HG02642 (cell line): ENCODE measurements around the gene RAPGEF6.
"Not testable (repeated sequence)": the region's sequence is repeated elsewhere in the genome, so short reads cannot be mapped to it uniquely, and the experiment has no call there.

Experiments used
- ATAC-seq: cut with Tn5 transposase; IDR thresholded peaks from one replicate; pipeline ENCODE4 v1.9.1; 2021; ENCODE audit warnings: mild to moderate bottlenecking; ENCODE audit not compliant: unreplicated experiment, poor library complexity

Gene RAPGEF6

DNA sequence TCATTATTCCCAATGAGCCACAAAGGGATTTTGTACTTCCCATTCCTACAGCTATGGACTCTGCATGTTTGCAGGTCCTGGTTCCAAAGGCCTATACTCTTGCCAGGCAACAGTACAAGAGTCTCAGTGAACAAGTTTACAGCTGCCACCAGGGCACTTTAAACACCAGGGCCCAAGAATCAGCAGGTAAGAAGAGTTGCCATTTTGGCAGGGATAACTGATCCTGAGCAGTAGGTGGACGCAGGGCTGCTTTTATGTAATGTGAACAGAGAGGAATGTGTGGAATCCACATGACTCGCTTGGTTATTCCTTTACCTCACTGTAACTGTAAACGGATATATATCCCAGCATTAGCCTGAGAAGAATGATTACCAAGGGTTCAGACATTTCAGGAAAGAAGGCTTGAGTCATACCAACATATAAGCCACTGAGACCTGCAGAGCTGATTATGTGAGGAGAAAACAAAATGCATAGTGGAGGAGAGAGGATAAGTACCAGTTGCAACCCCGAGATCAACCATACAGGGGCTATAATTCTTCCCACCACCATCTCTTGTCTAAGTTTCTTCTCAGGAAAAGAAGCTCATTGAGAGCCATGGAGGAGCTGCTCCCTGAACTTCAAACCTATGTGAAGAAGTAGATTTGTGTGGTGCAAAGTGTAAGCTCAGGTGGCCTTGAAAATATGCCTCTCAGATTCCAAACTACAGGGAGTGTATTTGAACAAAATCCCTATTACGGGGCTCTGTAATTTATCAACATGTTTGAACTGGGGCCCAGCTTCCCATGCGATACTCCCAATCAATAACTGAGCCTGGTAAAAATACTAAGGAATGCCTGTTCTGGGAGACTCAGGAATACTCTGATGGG, 24.6 kb downstream of the RAPGEF6 start:
- no peak for ATAC-seq

DNA sequence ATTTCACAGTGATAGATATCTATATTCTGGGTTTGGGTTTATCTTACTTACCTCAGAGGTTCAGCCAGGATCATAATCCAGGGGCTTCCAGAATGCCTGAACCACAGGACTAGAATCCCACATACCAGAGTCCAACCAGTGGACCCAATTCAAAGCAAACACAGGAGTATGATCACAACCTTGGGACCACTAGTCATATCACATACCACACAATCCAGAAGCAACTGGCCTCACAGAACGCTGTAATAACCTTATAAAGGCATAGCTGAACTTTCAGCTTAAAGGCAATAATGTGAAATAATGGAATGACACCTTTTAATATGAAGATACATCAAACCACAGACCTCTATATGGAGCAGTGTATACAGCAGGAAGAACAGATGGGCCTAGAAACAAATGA, 25.3 kb downstream of the RAPGEF6 start:
- ATAC-seq: no peak

DNA sequence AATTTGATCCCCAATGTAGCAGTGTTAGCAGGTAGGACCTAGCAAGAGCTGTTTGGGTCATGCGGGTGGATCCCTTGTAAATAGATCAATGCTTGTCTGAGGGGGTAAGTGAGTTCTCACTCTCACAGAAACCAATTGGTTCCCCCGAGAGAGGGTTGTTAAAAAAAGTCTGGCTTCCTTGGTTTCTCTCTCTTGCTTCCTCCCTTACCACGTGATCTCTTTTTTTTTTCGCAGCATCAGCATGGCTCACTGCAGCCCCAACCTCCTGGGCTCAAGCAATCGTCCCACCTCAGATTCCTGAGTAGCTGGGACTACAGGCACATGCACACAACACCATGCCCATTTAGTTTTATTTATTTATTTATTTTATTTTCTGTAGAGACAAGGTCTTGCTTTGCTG, 26.4 kb downstream of the RAPGEF6 start:
- no peak for ATAC-seq

DNA sequence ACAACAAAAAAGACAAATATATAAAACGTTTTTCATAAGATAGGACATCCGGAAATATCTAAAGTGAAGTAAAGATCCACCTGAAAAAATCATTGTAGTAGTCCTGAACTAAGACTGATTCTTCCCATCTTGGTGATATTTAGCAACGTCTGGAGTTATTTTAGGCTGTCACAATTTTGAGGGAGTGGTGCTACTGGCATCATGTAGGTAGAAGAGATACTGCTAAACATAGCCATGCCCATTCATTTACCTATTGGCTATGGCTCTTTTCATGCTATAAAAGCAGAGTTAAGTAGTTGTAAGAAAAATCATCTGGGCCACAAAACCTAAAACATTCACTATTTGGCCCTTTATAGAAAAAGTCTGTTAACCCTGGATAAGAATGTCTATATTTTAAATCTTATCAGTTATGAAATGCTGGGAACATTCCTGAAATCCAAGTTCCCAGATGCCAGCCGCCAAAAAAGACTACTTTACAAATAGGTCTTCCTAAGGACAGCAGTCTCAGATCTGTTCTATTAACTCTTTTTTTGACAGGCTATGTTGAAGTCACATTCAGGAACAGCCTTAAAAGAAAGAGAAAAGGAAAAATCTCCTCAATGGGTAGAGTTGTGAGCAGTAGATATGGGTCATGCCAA, 27.0 kb downstream of the RAPGEF6 start:
- no peak for ATAC-seq

DNA sequence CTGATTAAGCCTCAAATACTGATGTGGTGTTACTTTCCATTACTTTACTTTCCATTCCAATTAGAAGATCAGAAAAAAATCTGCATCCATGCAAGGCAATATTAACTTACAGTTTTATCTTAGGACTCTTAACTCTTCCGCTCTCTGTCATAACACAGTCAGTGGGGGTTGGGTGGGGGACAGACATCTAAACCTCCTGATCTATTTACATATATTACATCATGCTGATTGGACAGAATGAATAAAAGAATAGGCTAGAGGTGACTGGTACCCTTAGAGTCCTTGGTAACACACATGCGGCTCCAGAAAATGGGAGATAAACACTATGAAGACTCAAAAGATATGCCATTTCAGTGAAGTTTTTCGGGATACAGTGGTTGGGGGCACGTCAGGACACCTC, 27.6 kb downstream of the RAPGEF6 start:
- ATAC-seq: no peak

DNA sequence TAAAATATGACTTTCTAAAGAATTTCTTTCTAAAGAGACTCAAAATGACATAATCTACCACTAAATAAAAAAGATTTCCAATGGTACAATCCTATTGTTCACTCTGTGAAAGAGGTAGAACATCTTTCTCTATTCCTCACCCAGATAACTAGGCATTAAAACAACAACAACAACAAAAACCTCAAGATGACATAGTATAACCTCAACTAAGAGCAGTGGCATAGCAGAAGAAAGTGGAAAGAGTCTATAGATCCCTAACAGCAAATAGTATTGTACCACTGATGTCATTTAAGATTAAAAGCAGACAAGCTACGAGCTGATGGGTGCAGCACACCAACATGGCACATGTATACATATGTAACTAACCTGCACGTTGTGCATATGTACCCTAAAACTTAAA, 29.9 kb downstream of the RAPGEF6 start:
- ATAC-seq: no peak

DNA sequence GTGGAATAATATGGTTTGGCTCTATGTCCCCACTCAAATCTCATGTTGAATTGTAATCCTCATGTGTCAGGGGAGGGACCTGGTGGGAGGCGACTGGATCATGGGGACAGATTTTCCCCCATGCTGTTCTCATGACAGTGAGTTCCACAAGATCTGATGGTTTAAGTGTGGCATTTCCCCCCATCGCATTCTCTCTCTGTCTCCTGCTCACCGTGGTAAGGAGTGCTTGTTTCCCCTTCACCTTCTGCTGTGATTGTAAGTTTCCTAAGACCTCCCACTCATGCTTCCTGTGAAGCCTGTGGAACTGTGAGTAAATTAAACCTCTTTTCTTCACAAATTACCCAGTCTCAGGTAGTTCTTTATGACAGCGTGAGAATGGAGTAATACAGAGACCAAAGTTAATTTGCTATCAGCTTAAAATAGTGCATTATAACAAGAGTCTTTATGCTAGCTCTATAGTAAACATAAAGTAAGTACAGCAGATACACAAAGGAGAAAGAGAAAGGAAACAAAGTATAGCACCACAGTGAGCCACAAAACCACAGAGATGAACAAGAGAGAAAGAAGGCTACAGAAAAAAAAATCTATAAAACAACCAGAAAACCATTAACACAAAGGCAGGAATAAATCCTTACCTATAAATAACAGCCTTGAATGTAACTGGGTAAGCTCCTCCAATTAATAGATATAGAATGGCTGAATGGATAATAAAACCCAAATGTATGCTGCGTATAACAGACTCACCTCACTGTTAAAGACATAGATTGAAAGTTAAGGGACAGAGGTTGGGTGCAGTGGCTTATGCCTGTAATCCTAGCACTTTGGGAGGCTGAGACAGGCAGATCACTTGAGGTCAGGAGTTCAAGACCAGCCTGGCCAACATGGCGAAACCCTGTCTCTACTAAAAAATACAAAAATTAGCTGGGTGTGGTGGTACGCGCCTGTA, 39.7 kb downstream of the RAPGEF6 start:
- ATAC-seq: peak; percentile 64

DNA sequence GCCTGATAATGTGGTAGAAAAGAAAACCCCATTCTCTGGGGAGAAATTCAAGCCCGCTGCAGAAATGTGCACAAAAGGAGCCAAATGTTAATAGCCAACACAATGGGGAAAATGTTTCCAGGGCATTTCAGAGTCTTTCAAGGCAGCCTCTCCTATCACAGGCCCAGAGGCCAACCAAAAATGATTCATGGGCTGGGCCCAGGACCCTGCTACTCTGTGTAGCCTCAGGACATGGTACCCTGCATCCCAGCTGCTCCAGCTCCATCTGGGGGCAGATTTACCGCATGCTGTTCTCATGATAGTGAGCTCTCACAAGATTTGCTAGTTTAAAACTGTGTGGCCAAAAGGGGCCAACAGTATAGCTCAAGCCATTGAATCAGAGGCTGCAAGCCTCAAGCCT, 41.1 kb downstream of the RAPGEF6 start:
- ATAC-seq: no peak

DNA sequence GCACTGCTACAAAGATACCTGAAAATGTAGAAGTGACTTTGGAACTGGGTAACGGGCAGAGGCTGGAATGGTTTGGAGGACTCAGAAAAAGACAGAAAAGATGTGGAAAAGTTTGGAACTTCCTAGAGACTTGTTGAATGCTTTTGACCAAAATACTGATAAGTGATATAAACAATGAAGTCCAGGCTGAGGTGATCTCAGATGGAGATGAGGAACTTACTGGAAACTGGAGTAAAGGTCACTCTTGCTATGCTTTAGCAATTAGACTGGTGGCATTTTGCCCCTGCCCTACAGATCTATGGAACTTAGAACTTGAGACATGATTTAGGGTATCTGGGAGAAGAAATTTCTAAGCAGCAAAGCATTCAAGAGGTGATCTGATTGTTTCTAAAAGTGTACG, 41.6 kb downstream of the RAPGEF6 start:
- not testable (repeated sequence) for ATAC-seq

DNA sequence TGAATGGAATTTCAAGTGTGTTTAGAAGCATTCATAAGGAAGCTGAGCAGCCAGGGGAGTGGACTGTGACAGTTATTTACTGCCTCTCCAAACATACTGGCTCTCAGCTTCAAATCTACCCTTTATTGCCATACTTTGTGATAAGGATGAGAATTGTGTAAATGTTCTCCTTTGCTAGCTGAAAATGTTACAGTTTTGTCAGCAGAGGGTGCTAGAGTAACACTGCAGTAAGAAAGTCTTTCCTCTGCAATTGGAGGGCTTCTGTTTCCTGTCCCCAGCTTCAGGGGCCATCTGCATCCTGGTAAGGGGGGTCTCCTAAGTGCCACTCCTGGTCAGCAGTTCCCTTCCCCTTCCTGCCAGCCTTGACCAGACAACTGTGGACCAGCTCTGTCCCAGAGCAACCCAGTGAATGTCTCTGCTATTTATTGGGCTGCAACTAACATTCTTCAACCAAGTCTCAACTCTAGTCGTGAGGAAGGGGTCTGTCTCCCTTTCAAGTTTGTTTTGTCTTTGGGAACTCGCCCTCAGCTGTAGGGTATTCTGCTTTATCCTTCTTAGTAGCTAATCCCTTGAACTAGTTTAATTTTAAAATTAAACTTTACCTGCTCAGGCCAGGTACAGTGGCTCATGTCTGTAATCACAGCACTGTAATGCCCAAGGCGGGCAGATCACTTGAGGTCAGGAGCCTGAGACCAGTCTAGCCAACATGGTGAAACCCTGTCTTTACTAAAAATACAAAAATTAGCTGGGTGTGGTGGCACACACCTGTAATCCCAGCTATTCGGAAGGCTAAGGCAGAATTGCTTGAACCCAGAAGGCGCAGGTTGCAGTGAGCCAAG, 45.3 kb downstream of the RAPGEF6 start:
- peak; percentile 45 for ATAC-seq

DNA sequence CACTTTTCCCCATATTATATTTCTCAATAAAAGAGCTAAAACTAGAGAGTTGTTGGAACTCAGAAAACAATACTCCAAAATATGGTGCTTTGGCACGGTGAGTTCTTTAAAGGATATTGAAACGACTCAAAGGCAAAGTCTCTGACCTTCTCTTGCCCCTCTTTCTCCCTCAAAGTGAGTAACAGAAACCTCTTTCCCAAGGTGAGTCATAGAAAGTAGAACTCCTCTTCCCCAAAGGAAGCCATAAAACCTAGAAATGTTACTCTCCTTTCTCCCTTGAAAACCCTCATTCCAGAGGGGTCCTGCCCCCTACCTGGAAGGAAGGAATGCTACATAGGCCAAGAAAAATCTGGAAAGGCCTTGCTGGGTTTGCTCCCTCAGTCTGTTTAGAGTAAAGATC, 47.5 kb downstream of the RAPGEF6 start:
- no peak for ATAC-seq

DNA sequence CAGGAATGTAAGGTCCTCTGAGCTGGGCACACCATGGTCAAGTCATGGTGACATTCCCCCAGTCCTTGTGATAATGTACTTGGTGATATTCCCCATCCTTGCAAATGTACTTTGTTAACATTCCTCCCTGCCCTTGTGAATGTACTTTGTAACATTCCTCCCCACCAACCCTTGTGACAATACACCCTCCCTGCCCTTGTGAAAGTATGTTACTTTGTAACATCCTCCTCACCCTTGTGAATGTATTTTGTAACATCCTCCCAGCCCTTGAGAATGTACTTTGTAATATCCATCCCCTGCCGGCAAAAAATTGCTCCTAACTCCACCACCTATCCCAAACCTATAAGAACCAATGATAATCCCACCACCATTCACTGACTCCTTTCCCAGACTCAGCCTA, 53.3 kb downstream of the RAPGEF6 start:
- no peak for ATAC-seq

DNA sequence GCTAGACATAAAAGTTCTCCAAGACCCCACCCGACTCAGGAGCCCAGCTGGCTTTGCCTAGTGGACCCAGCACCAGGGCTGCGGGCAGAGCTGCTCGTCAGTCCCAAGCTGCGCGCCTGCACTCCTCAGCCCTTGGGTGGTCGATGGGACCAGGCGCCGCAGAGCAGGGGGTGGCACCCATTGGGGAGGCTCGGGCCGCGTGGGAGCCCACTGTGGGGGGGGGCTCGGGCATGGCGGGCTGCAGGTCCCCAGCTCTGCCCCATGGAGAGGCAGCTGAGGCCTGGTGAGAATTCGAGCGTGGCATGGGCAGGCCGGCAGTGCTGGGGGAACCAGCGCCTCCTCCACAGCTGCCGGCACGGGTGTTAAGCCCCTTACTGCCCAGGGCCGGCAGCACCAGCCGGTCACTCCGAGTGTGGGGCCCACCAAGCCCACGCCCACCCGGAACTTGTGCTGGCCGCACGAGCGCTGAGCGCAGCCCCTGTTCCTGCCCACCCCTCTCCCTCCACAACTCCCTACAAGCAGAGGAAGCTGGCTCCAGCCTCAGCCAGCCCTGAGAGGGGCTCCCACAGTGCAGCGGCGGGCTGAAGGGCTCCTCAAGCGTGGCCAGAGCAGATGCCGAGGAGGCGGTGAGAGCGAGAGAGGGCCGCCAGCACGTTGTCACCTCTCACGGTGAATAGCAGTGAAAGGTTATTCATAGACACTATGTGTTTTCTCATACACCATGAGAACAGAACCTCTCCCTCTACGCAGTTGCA, 54.9 kb downstream of the RAPGEF6 start:
- ATAC-seq: no peak

DNA sequence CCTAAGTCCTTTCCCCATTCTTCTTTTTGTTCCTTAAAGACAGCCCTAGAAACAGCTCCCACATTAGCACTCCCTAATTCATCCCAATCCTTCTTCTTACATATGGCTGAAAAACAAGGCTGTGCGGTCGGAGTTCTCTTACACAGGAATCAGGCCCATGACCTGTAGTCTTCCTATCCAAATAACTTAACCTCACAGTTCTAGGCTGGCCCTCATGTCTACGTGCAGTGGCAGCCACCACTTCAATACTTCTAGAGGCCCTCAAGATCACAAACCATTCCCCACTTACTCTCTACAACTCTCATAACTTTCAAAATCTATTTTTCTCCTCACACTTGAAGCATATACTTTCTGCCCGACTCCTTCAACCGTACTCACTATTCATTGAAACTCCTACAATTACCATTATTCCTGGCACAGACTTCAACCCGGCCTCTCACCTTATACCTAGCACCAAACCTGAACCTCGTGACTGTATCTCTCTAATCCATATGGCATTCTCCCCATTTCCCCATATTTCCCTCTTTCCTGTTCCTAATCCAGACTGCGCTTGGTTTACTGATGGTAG, 59.3 kb downstream of the RAPGEF6 start:
- no peak for ATAC-seq

DNA sequence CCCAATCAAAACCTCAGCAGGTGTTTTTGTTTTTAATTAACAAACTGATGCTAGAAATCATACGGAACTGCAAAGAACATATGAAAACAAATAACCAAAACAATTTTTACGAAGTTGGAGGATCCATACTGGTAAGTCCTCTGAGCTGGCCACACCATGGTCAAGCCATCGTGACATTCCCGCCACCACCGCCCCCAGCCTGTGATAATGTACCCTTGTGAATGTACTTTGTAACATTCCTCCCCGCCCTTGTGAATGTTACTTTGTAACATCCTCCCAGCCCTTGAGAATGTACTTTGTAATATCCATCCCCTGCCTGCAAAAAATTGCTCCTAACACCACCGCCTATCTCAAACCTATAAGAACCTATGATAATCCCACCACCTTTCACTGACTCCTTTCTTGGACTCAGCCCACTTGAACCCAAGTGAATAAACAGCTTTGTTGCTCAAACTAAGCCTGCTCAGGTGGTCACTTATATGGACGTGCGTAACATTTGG, 63.3 kb downstream of the RAPGEF6 start:
- no peak for ATAC-seq

DNA sequence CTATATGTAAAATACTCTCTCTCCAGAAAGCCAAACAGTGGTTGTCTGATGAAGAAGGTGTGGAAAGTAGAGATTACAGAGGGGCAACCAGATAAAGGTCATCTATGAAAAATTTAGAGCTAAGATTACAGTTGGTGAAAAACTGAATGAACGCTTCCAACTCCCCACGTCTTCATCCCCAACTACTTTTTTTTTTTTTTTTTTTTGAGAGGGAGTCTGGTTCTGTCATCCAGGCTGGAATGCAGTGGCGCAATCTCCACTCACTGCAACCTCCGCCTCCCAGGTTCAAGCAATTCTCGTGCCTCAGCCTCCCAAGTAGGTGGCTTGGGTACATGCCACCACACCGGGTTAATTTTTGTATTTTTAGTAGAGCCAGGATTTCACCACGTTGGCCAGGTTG, 64.3 kb downstream of the RAPGEF6 start:
- no peak for ATAC-seq

DNA sequence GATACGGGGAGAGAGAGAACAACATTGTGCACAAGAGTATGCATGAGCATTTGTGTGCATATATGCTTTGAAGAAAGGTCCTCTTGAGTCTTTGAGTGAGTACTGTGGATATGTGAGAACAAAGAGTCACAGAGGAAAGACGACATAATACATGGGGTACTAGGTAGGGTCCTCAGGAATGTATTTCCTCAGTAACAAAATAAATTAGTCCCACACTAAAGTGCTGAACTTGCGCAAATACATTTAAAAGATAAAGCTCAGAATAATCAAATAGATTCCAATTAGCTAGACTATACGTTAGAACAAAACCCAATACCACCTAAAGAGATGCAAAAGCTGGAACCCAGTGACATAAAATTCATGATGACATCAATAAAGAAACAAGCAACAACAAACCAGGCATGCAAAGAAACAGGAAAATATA, 70.8 kb downstream of the RAPGEF6 start:
- no peak for ATAC-seq

DNA sequence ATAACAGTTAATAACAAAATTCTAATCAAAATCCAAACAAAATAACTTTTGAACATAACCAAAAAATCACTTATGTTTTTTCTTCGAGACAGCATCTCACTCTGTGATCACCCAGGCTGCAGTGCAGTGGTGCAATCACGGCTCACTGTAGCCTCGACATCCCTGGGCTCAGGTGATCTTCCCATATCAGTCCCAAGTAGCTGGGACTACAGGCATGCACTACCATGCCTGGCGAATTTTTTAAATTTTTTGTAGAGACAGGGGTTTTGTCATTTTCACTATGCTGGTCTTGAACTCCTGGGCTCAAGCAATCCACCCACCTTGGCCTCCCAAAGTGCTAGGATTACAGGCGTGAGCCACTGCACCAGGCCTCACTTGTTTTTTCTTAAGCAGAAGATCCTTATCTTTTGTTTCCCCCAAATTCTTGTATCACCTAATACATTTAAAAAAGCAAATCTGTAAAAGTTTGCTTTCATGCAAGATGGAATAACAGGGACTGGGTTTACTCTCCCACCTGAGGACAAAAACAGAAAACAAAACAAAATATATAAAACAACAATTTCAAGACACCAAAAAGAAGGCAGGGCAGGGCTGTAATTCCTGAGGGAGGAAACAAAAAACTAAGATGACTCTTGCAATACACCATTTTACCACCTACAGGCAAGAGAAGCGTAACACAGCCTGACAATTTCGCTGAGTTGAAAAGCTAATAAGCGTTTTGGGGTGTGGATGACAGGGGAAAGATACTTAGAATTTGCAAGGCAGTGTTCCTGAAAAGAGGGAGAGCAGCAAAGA, 71.4 kb downstream of the RAPGEF6 start:
- no peak for ATAC-seq
